ENCODE measurements around the gene TENT4B. TPM values are rescaled to one million over a fixed set of nuclear protein-coding genes. Genes with fewer than 3 reads are reported as not detected.

Gene TENT4B
- polyA plus RNA-seq, 2 of the 4 experiments (the other 2 are of a cell fraction) = 12.2 to 19.4 TPM

DNA sequence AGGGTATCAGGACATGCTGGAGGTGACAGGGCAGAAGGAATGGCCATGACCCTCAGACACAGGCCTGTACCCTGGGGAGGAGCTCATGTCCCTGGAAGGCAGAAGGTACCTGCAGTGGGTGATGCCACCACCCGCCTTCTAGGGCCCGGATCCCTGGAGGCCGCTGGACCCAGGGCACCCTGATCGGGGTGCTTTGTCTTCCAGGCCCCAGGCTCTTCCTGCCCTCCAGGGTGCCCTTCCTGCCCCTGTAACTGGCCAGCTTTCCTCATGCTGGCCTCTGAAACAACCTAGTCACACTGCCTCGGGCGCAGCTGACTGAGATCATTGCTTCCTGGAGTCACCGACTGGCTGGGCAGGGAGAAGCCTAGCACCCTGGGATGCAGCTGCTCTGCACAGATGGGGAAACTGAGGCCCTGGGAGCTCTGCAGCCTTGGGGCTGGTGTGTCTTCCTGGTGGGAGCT, 119.0 kb downstream of the TENT4B start:
- DNase-seq (ENCODE audit: low read depth in 1 of 2, low spot score in 1 of 2) = no peak
- Histone ChIP-seq H3K9me3 (no peaks in the 10 kb centered on the region), H3K4me1 (no peaks in the 10 kb centered on the region), H3K27ac (no peak overlapping the region), H3K4me3 (no peak overlapping the region), H3K4me2 (no peak overlapping the region)
- ATAC-seq = no peak; a peak in 1 of 6 replicates
- no peak for FAIRE-seq
- TF ChIP-seq PHF8 (IDR thresholded peaks at IDR 0.05; ENCODE audit: borderline replicate concordance, low read depth) = no peak
- TF ChIP-seq MAZ (IDR thresholded peaks at IDR 0.05; ENCODE audit: borderline replicate concordance, low read depth, low read length) = no peak
- TF ChIP-seq TP53 (CRISPR knock-in tag; IDR thresholded peaks at IDR 0.05) = no peak
- no peak for TF ChIP-seq FOSB (CRISPR knock-in tag; IDR thresholded peaks at IDR 0.05)
- no peak for TF ChIP-seq KDM5A (IDR thresholded peaks at IDR 0.05)
- no peak for TF ChIP-seq SMC3 (IDR thresholded peaks at IDR 0.05)
- no peak for TF ChIP-seq CEBPB (IDR thresholded peaks at IDR 0.05)
- TF ChIP-seq CHD4 (IDR thresholded peaks at IDR 0.05; ENCODE audit: borderline replicate concordance) = no peak
- TF ChIP-seq EP300 (IDR thresholded peaks at IDR 0.05) = no peak
- no peak for TF ChIP-seq JUN (IDR thresholded peaks at IDR 0.05)
- no peak for TF ChIP-seq HDAC2 (IDR thresholded peaks at IDR 0.05)
- TF ChIP-seq TFCP2L1 (CRISPR knock-in tag; IDR thresholded peaks at IDR 0.05) = no peak
- TF ChIP-seq, protein P1, sequence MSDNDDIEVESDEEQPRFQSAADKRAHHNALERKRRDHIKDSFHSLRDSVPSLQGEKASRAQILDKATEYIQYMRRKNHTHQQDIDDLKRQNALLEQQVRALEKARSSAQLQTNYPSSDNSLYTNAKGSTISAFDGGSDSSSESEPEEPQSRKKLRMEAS (IDR thresholded peaks at IDR 0.05) = no peak
- TF ChIP-seq BHLHE40 (IDR thresholded peaks at IDR 0.05; ENCODE audit: low read depth, low read length) = no peak
- TF ChIP-seq JUNB (IDR thresholded peaks at IDR 0.05) = no peak
- TF ChIP-seq, protein P2, sequence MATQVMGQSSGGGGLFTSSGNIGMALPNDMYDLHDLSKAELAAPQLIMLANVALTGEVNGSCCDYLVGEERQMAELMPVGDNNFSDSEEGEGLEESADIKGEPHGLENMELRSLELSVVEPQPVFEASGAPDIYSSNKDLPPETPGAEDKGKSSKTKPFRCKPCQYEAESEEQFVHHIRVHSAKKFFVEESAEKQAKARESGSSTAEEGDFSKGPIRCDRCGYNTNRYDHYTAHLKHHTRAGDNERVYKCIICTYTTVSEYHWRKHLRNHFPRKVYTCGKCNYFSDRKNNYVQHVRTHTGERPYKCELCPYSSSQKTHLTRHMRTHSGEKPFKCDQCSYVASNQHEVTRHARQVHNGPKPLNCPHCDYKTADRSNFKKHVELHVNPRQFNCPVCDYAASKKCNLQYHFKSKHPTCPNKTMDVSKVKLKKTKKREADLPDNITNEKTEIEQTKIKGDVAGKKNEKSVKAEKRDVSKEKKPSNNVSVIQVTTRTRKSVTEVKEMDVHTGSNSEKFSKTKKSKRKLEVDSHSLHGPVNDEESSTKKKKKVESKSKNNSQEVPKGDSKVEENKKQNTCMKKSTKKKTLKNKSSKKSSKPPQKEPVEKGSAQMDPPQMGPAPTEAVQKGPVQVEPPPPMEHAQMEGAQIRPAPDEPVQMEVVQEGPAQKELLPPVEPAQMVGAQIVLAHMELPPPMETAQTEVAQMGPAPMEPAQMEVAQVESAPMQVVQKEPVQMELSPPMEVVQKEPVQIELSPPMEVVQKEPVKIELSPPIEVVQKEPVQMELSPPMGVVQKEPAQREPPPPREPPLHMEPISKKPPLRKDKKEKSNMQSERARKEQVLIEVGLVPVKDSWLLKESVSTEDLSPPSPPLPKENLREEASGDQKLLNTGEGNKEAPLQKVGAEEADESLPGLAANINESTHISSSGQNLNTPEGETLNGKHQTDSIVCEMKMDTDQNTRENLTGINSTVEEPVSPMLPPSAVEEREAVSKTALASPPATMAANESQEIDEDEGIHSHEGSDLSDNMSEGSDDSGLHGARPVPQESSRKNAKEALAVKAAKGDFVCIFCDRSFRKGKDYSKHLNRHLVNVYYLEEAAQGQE (IDR thresholded peaks at IDR 0.05) = no peak
- TF ChIP-seq EHF (CRISPR knock-in tag; IDR thresholded peaks at IDR 0.05) = no peak
- no peak for TF ChIP-seq EHMT2 (IDR thresholded peaks at IDR 0.05; ENCODE audit: low read depth)
- no peak for TF ChIP-seq RFX5 (IDR thresholded peaks at IDR 0.05)
- TF ChIP-seq POLR2AphosphoS2 (conservative IDR thresholded peaks at IDR 0.05; ENCODE audit: low read length) = no peak
- CTCF ChIA-PET = interaction anchor here (0.6 to 2.0 kb wide), 5 partner anchors 10 to 247 kb away, joined by 3 to 7 read pairs (median 3); partner anchors contain the start of gene CNEP1R1
- 82% methylated on average over 3 of the region's 7 CpGs for WGBS (ENCODE audit: missing lambda C conversion rate)
- POLR2A ChIA-PET = no interaction called here

GRCh38 chr16:50272687-50273381, 119.7 kb downstream of the TENT4B start:
- ATAC-seq (no peak), FAIRE-seq (no peak), DNase-seq (ENCODE audit: low read depth in 1 of 2, low spot score in 1 of 2) (no peak)
- WGBS (ENCODE audit: missing lambda C conversion rate) = 88% methylated on average over 2 of the region's 5 CpGs
- Histone ChIP-seq H3K4me2 (no peak overlapping the region), H3K4me3 (no peak overlapping the region), H3K4me1 (no peaks in the 10 kb centered on the region), H3K9me3 (no peaks in the 10 kb centered on the region), H3K27ac (no peak overlapping the region)
- TF ChIP-seq ZFP36 (IDR thresholded peaks at IDR 0.05; ENCODE audit: borderline replicate concordance, partially characterized antibody) = peak; percentile 21
- no peak for TF ChIP-seq MYC (IDR thresholded peaks at IDR 0.05; ENCODE audit: borderline replicate concordance, low read length)
- POLR2A ChIA-PET = no interaction called here
- CTCF ChIA-PET = interaction anchor here (0.6 to 2.0 kb wide), 8 partner anchors 7 to 533 kb away, joined by 3 to 7 read pairs (median 3); partner anchors contain the start of gene CNEP1R1

Data from A549 (cell line).